ENCODE data around the gene TXLNG.
A peak's percentile ranks its signal among the peaks of the same experiment; 100 is the strongest.
"Not testable (repeated sequence)": the region's sequence is repeated elsewhere in the genome, so short reads cannot be mapped to it uniquely, and the experiment has no call there.

The TXLNG gene

GRCh38 chrX:16774746-16775145 lies 11.5 kb upstream of the TXLNG start:
- H3K4me3 ChIP-seq (ENCODE audit: low read depth, low read length), result no peak overlapping the region

GRCh38 chrX:16778545-16778944 lies 7.7 kb upstream of the TXLNG start:
- no peaks in the 10 kb centered on the region for H3K36me3 ChIP-seq (replicated peaks)
- no peak for TF ChIP-seq CTCF (IDR thresholded peaks at IDR 0.05; ENCODE audit: low read depth, low read length, missing control alignments)
- in situ Hi-C loops (cut with HindIII; ENCODE audit: low pct_ligation_motif_present, low sequenced_read_pairs), result no loop called here
- H3K27ac ChIP-seq, result no peak overlapping the region
- H3K4me3 ChIP-seq (ENCODE audit: low read depth, low read length), result no peak overlapping the region
- no peak for DNase-seq
- no peaks in the 10 kb centered on the region for H3K27me3 ChIP-seq (replicated peaks)

More at GRCh38 chrX:16774746-16775145, 11.5 kb upstream of the TXLNG start:
- TF ChIP-seq CTCF (IDR thresholded peaks at IDR 0.05; ENCODE audit: low read depth, low read length, missing control alignments), result no peak
- in situ Hi-C loops (cut with HindIII; ENCODE audit: low pct_ligation_motif_present, low sequenced_read_pairs), result no loop called here
- Histone ChIP-seq H3K27ac (no peak overlapping the region), H3K27me3 (replicated peaks) (no peaks in the 10 kb centered on the region), H3K36me3 (replicated peaks) (no peaks in the 10 kb centered on the region)
- no peak for DNase-seq

- TF ChIP-seq CTCF (IDR thresholded peaks at IDR 0.05; ENCODE audit: low read depth, low read length, missing control alignments), result no peak
- no peaks in the 10 kb centered on the region for H3K36me3 ChIP-seq (replicated peaks)
- no peaks in the 10 kb centered on the region for H3K27me3 ChIP-seq (replicated peaks)
- H3K27ac ChIP-seq, result no peak overlapping the region
- no peak for DNase-seq
- H3K4me3 ChIP-seq (ENCODE audit: low read depth, low read length), result no peak overlapping the region
- in situ Hi-C loops (cut with HindIII; ENCODE audit: low pct_ligation_motif_present, low sequenced_read_pairs), result no loop called here
These were observed 7.3 kb upstream of the TXLNG start for GRCh38 chrX:16778993-16779392.

GRCh38 chrX:16779815-16780214 lies 6.5 kb upstream of the TXLNG start:
- DNase-seq; H3K36me3 ChIP-seq (replicated peaks); H3K27me3 ChIP-seq (replicated peaks); in situ Hi-C loops (cut with HindIII; ENCODE audit: low pct_ligation_motif_present, low sequenced_read_pairs); H3K4me3 ChIP-seq (ENCODE audit: low read depth, low read length); H3K27ac ChIP-seq: not testable (repeated sequence)

GRCh38 chrX:16783452-16783851 lies 2.8 kb upstream of the TXLNG start:
- DNase-seq, result no peak
- Histone ChIP-seq H3K36me3 (replicated peaks) (no peaks in the 10 kb centered on the region), H3K4me3 (ENCODE audit: low read depth, low read length) (no peak overlapping the region), H3K27me3 (replicated peaks) (no peaks in the 10 kb centered on the region), H3K27ac (no peak overlapping the region)
- in situ Hi-C loops (cut with HindIII; ENCODE audit: low pct_ligation_motif_present, low sequenced_read_pairs), result no loop called here
- no peak for TF ChIP-seq CTCF (IDR thresholded peaks at IDR 0.05; ENCODE audit: low read depth, low read length, missing control alignments)

GRCh38 chrX:16784440-16784839 lies 1.8 kb upstream of the TXLNG start:
- H3K4me3 ChIP-seq (ENCODE audit: low read depth, low read length); DNase-seq; H3K27ac ChIP-seq; H3K27me3 ChIP-seq (replicated peaks); in situ Hi-C loops (cut with HindIII; ENCODE audit: low pct_ligation_motif_present, low sequenced_read_pairs); H3K36me3 ChIP-seq (replicated peaks): not testable (repeated sequence)

- no peak for DNase-seq
- no peaks in the 10 kb centered on the region for H3K27me3 ChIP-seq (replicated peaks)
- H3K4me3 ChIP-seq (ENCODE audit: low read depth, low read length), result peak overlapping the region; percentile 88
- TF ChIP-seq CTCF (IDR thresholded peaks at IDR 0.05; ENCODE audit: low read depth, low read length, missing control alignments), result no peak
- no peaks in the 10 kb centered on the region for H3K36me3 ChIP-seq (replicated peaks)
- in situ Hi-C loops (cut with HindIII; ENCODE audit: low pct_ligation_motif_present, low sequenced_read_pairs), result no loop called here
- H3K27ac ChIP-seq, result no peak overlapping the region
These were observed 773 bp upstream of the TXLNG start for GRCh38 chrX:16785247-16786138.

Measured in brain microvascular endothelial cell (primary cell).